GM19452 (cell line): ENCODE measurements around the gene OR5AU1.

Experiments used
- ATAC-seq: cut with Tn5 transposase; IDR thresholded peaks from one replicate; pipeline ENCODE4 v1.9.1; 2021; ENCODE audit not compliant: unreplicated experiment

OR5AU1 gene

GRCh38 chr14:21108791-21109190 is 47.1 kb downstream of the OR5AU1 start:
- no peak for ATAC-seq

GRCh38 chr14:21107283-21107800 is 48.5 kb downstream of the OR5AU1 start:
- no peak for ATAC-seq

GRCh38 chr14:21106498-21107282 is 49.2 kb downstream of the OR5AU1 start:
- no peak for ATAC-seq

- no peak for ATAC-seq
Measured at GRCh38 chr14:21106176-21106497, 49.7 kb downstream of the OR5AU1 start.

GRCh38 chr14:21105095-21105494 is 50.8 kb downstream of the OR5AU1 start:
- ATAC-seq = no peak
